Limb (tissue), 2 donors: Measurements from ENCODE around the gene MSLN.
A peak's percentile ranks its signal among the peaks of the same experiment; 100 is the strongest.
"Not testable (repeated sequence)": the region's sequence is repeated elsewhere in the genome, so short reads cannot be mapped to it uniquely, and the experiment has no call there.

ENCODE experiments used
- DNase-seq, 2 donors: peaks; one replicate each; pipeline ENCODE4 v3.0.0-alpha.2; 2016; ENCODE audit errors: extremely low spot score in 2 of 2

Gene MSLN

GRCh38 chr16:774086-775001 is 13.8 kb downstream of the MSLN start:
- no peak for DNase-seq

- no peak for DNase-seq
Observed at GRCh38 chr16:775236-775796, 14.8 kb downstream of the MSLN start.

- not testable (repeated sequence) for DNase-seq
Observed at GRCh38 chr16:776298-776697, 15.8 kb downstream of the MSLN start.

- DNase-seq, result no peak
Observed at GRCh38 chr16:776824-777223, 16.3 kb downstream of the MSLN start.

GRCh38 chr16:777826-778225 is 17.3 kb downstream of the MSLN start:
- no peak for DNase-seq

GRCh38 chr16:778447-778846 is 17.9 kb downstream of the MSLN start:
- no peak for DNase-seq

- DNase-seq, result no peak
Observed at GRCh38 chr16:778909-779527, 18.5 kb downstream of the MSLN start.

- no peak for DNase-seq
Observed at GRCh38 chr16:779561-779960, 19.0 kb downstream of the MSLN start.

GRCh38 chr16:780296-780695 is 19.8 kb downstream of the MSLN start:
- DNase-seq, result no peak

GRCh38 chr16:781346-782010 is 20.9 kb downstream of the MSLN start:
- no peak for DNase-seq

GRCh38 chr16:782258-782657 is 21.7 kb downstream of the MSLN start:
- DNase-seq, result no peak

- no peak for DNase-seq
Observed at GRCh38 chr16:782766-783403, 22.4 kb downstream of the MSLN start.

- no peak for DNase-seq
Observed at GRCh38 chr16:783404-784161, 23.0 kb downstream of the MSLN start.

GRCh38 chr16:784431-784830 is 23.9 kb downstream of the MSLN start:
- DNase-seq, result no peak

- DNase-seq, result peak in 1 of 2 donors; percentile 79
Observed at GRCh38 chr16:785563-786535, 25.3 kb downstream of the MSLN start.

- DNase-seq, result no peak
Observed at GRCh38 chr16:787321-787966, 26.9 kb downstream of the MSLN start.

GRCh38 chr16:787978-788398 is 27.5 kb downstream of the MSLN start, which contains the start of gene RPUSD1:
Gene RPUSD1, minus strand, starts transcription at chr16:788381. Its CDS starts 644 bp downstream, at chr16:787737.
- DNase-seq, result no peak

GRCh38 chr16:788399-789126 is 28.0 kb downstream of the MSLN start, which contains the start of gene CHTF18:
Gene CHTF18, plus strand, starts transcription at chr16:788620. Its CDS starts 65 bp downstream, at chr16:788685.
- DNase-seq, result peak; percentile 94 to 98
